Activated naive CD8-positive, alpha-beta T cell (primary cell): ENCODE measurements around the gene XRCC1.

Experiments
- H3K27ac Mint-ChIP-seq: one replicate; pipeline ENCODE4 v1.8.0; 2021; ENCODE audit warnings: mixed read lengths
- H3K27me3 Mint-ChIP-seq: one replicate; pipeline ENCODE4 v1.8.0; 2021; ENCODE audit warnings: mixed read lengths
- H3K36me3 Mint-ChIP-seq: one replicate; pipeline ENCODE4 v1.8.0; 2021; ENCODE audit warnings: mixed read lengths
- H3K4me1 Mint-ChIP-seq: one replicate; pipeline ENCODE4 v1.8.0; 2021; ENCODE audit warnings: low read depth, mixed read lengths
- H3K4me3 Mint-ChIP-seq: one replicate; pipeline ENCODE4 v1.8.0; 2021; ENCODE audit warnings: mild to moderate bottlenecking, mixed read lengths
- H3K9me3 Mint-ChIP-seq: one replicate; pipeline ENCODE4 v1.8.0; 2021; ENCODE audit warnings: low read depth, mixed read lengths

Gene XRCC1

GRCh38 chr19:43505941-43506340 lies 69.4 kb downstream of the XRCC1 start:
- Mint-ChIP-seq H3K27me3 (no peaks in the 10 kb centered on the region), H3K36me3 (peaks cover 3% of the 10 kb centered on the region), H3K4me3 (peak overlapping the region; percentile 52), H3K27ac (peak overlapping the region; percentile 74), H3K9me3 (no peaks in the 10 kb centered on the region), H3K4me1 (peaks cover 30% of the 10 kb centered on the region)

GRCh38 chr19:43505186-43505456 lies 70.2 kb downstream of the XRCC1 start:
- no peaks in the 10 kb centered on the region for H3K27me3 Mint-ChIP-seq
- H3K36me3 Mint-ChIP-seq: peaks cover 3% of the 10 kb centered on the region

GRCh38 chr19:43504426-43505185 lies 70.7 kb downstream of the XRCC1 start, which contains the start of gene PHLDB3:
Gene PHLDB3, minus strand, starts transcription at chr19:43504746. Its CDS starts 628 bp downstream, at chr19:43504118.
- Mint-ChIP-seq H3K4me3 (peak within 1 kb of the TSS; percentile 96), H3K4me1 (peaks cover 34% of the 10 kb centered on the region), H3K27ac (peak within 1 kb of the TSS; percentile 91), H3K27me3 (no peaks in the 10 kb centered on the region), H3K9me3 (no peaks in the 10 kb centered on the region), H3K36me3 (peaks cover 3% of the 10 kb centered on the region)

More at GRCh38 chr19:43505186-43505456, 70.2 kb downstream of the XRCC1 start:
- Mint-ChIP-seq H3K4me3 (peak overlapping the region; percentile 63), H3K27ac (peak overlapping the region; percentile 74), H3K4me1 (peaks cover 33% of the 10 kb centered on the region), H3K9me3 (no peaks in the 10 kb centered on the region)

- H3K4me3 Mint-ChIP-seq: peak overlapping the region; percentile 96
- no peaks in the 10 kb centered on the region for H3K9me3 Mint-ChIP-seq
- H3K36me3 Mint-ChIP-seq: peaks cover 3% of the 10 kb centered on the region
- H3K27ac Mint-ChIP-seq: peak overlapping the region; percentile 91
- no peaks in the 10 kb centered on the region for H3K27me3 Mint-ChIP-seq
- H3K4me1 Mint-ChIP-seq: peaks cover 34% of the 10 kb centered on the region
Measured at GRCh38 chr19:43503501-43504425, 71.6 kb downstream of the XRCC1 start.

- no peaks in the 10 kb centered on the region for H3K9me3 Mint-ChIP-seq
- peaks cover 6% of the 10 kb centered on the region for H3K36me3 Mint-ChIP-seq
- peak overlapping the region; percentile 88 for H3K27ac Mint-ChIP-seq
- no peaks in the 10 kb centered on the region for H3K27me3 Mint-ChIP-seq
- peak overlapping the region; percentile 96 for H3K4me3 Mint-ChIP-seq
- peaks cover 36% of the 10 kb centered on the region for H3K4me1 Mint-ChIP-seq
Measured at GRCh38 chr19:43502419-43502976, 72.8 kb downstream of the XRCC1 start.

GRCh38 chr19:43501661-43502418 lies 73.5 kb downstream of the XRCC1 start:
- Mint-ChIP-seq H3K36me3 (peaks cover 6% of the 10 kb centered on the region), H3K4me3 (peak overlapping the region; percentile 38), H3K27me3 (no peaks in the 10 kb centered on the region), H3K27ac (no peak overlapping the region), H3K4me1 (peaks cover 36% of the 10 kb centered on the region), H3K9me3 (no peaks in the 10 kb centered on the region)

GRCh38 chr19:43499042-43499441 lies 76.3 kb downstream of the XRCC1 start:
- Mint-ChIP-seq H3K27ac (peak overlapping the region; percentile 61), H3K36me3 (peaks cover 8% of the 10 kb centered on the region), H3K4me3 (no peak overlapping the region), H3K27me3 (no peaks in the 10 kb centered on the region), H3K9me3 (no peaks in the 10 kb centered on the region), H3K4me1 (peaks cover 27% of the 10 kb centered on the region)

- H3K36me3 Mint-ChIP-seq: peaks cover 8% of the 10 kb centered on the region
- H3K4me1 Mint-ChIP-seq: peaks cover 23% of the 10 kb centered on the region
- H3K27ac Mint-ChIP-seq: no peak overlapping the region
- no peaks in the 10 kb centered on the region for H3K27me3 Mint-ChIP-seq
- no peaks in the 10 kb centered on the region for H3K9me3 Mint-ChIP-seq
- no peak overlapping the region for H3K4me3 Mint-ChIP-seq
Measured at GRCh38 chr19:43498233-43498842, 77.0 kb downstream of the XRCC1 start.

GRCh38 chr19:43496960-43497359 lies 78.4 kb downstream of the XRCC1 start:
- H3K27me3 Mint-ChIP-seq: no peaks in the 10 kb centered on the region
- no peak overlapping the region for H3K4me3 Mint-ChIP-seq
- H3K9me3 Mint-ChIP-seq: no peaks in the 10 kb centered on the region
- peaks cover 5% of the 10 kb centered on the region for H3K36me3 Mint-ChIP-seq
- H3K4me1 Mint-ChIP-seq: peaks cover 10% of the 10 kb centered on the region
- H3K27ac Mint-ChIP-seq: no peak overlapping the region

GRCh38 chr19:43495082-43495481 lies 80.2 kb downstream of the XRCC1 start:
- no peaks in the 10 kb centered on the region for H3K27me3 Mint-ChIP-seq
- no peak overlapping the region for H3K4me3 Mint-ChIP-seq
- no peaks in the 10 kb centered on the region for H3K9me3 Mint-ChIP-seq
- no peak overlapping the region for H3K27ac Mint-ChIP-seq
- H3K4me1 Mint-ChIP-seq: peaks cover 4% of the 10 kb centered on the region
- H3K36me3 Mint-ChIP-seq: peaks cover 5% of the 10 kb centered on the region
